Activated naive CD4-positive, alpha-beta T cell treated with anti-CD3 and anti-CD28 coated beads for 36 hours (primary cell): ENCODE data around the gene FXYD1. TPM values are rescaled to one million over a fixed set of nuclear protein-coding genes. Genes with fewer than 3 reads are reported as not detected.
A peak's percentile ranks its signal among the peaks of the same experiment; 100 is the strongest.

Experiments used
- CTCF ChIA-PET: fragments of 350-600 bp; sonication (Branson Sonifier 250); formaldehyde crosslinking; loops from one replicate; lab custom pipeline; 2021; ENCODE audit warnings: antibody characterized with exemption; lab: Charles Lee
- DNase-seq: peaks from one replicate; pipeline ENCODE4 v3.0.0-alpha.2; 2020
- H3K27ac Mint-ChIP-seq: one replicate; pipeline ENCODE4 v1.8.0; 2021; ENCODE audit warnings: mild to moderate bottlenecking, mixed read lengths
- H3K27me3 Mint-ChIP-seq: one replicate; pipeline ENCODE4 v1.8.0; 2021; ENCODE audit warnings: low read depth, mixed read lengths
- H3K36me3 Mint-ChIP-seq: one replicate; pipeline ENCODE4 v1.8.0; 2021; ENCODE audit warnings: low read depth, mixed read lengths
- H3K4me1 Mint-ChIP-seq: one replicate; pipeline ENCODE4 v1.8.0; 2021; ENCODE audit warnings: low read depth, mixed read lengths
- H3K4me3 Mint-ChIP-seq: one replicate; pipeline ENCODE4 v1.8.0; 2021; ENCODE audit warnings: mild to moderate bottlenecking, moderate library complexity, mixed read lengths
- H3K9me3 Mint-ChIP-seq: one replicate; pipeline ENCODE4 v1.8.0; 2021; ENCODE audit warnings: mixed read lengths
- intact Hi-C: fragments of 100-400 bp; cut with micrococcal nuclease; formaldehyde crosslinking; loops from one replicate; pipeline ENCODE4 v1.15.1; 2023
- total RNA-seq, 2 experiments: library from RNA; stranded (reverse); gene quantifications; one replicate each; pipeline ENCODE4 v1.2.3, GENCODE V29; 2021

FXYD1 gene
- total RNA-seq, 2 experiments from 2014 or later: 3.3 to 3.4 TPM

DNA sequence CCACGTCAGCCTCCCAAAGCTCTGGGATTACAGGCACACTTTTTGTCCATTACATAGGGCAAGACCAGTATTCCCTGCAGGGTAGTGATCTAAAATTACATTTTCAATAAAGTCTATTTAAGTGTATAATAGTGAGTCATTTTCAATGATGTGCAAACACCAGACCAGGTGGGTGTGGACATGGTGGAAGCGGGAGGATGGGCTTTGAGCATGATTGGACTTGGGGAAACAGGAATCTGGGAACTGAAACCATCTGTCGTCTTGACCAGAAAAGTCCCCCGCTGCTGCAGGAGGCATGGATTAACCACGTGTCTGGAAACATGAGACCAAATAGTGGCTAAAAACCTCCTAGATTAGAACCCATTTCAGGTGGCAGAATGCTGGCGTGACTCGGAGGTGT, 18.1 kb upstream of the FXYD1 start:
- Mint-ChIP-seq H3K4me1 (peaks cover 13% of the 10 kb centered on the region), H3K4me3 (no peak overlapping the region), H3K27ac (no peak overlapping the region), H3K27me3 (no peaks in the 10 kb centered on the region), H3K36me3 (no peaks in the 10 kb centered on the region), H3K9me3 (no peaks in the 10 kb centered on the region)
- intact Hi-C loops: loop anchor here (5.0 kb wide), 1 partner anchor 53 kb away; no protein-coding TSS in a partner anchor
- CTCF ChIA-PET: no interaction called here
- no peak for DNase-seq

DNA sequence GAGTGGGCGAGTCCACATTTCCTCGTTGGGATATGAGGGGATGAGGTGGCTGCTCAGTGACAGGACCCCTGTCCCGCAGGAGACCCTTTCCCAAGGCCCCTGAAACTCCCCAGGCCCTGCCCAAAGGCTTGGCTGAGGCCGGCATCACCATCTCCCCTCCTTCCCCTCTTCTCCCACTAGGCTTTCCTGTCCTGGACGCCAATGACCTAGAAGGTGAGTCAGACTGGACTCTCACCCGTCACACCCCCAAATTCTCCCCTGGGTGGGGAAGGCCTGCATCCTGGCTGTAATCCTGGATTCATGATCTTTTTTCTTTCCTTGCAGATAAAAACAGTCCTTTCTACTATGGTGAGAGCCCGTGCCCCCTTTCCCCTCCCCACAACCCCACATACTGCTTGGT, 17.7 kb upstream of the FXYD1 start:
- DNase-seq: no peak
- Mint-ChIP-seq H3K4me3 (no peak overlapping the region), H3K4me1 (peaks cover 13% of the 10 kb centered on the region), H3K27me3 (no peaks in the 10 kb centered on the region), H3K36me3 (no peaks in the 10 kb centered on the region), H3K9me3 (no peaks in the 10 kb centered on the region), H3K27ac (no peak overlapping the region)
- intact Hi-C loops: loop anchor here (5.0 kb wide), 1 partner anchor 54 kb away; no protein-coding TSS in a partner anchor
- CTCF ChIA-PET: no interaction called here

DNA sequence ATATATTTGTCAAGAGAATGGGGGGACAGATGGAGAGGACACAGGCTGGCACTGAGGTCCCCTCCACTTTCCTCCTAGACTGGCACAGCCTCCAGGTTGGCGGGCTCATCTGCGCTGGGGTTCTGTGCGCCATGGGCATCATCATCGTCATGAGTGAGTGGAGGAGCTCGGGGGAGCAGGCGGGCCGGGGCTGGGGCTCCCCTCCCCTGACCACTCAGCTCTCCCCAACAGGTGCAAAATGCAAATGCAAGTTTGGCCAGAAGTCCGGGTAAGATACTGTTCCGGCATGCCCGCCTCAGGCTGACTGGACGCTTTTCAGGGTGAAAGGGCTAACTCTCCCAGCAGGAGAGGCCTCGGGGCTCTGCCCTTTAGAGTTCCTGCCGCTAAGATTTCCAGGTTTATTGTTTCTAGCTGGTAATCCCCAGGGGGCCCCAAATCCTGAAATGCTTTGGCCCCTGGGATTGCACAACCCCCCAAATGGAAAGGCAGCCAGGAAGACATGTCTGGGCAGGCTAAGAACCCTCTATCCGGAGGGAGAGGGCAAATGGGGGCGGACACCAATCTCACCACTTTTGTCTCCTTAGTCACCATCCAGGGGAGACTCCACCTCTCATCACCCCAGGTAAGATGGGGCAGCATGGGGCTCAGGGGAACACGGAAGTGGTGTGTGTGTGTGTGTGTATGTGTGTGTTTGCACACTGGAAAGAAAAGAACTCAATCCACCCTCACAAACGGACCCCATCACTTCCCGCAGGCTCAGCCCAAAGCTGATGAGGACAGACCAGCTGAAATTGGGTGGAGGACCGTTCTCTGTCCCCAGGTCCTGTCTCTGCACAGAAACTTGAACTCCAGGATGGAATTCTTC, 15.7 kb upstream of the FXYD1 start:
- Mint-ChIP-seq H3K4me3 (no peak overlapping the region), H3K36me3 (no peaks in the 10 kb centered on the region), H3K27me3 (no peaks in the 10 kb centered on the region), H3K9me3 (no peaks in the 10 kb centered on the region), H3K4me1 (peaks cover 13% of the 10 kb centered on the region), H3K27ac (no peak overlapping the region)
- CTCF ChIA-PET: interaction anchor here (1.0 kb wide), 1 partner anchor 19 kb away, joined by 3 read pairs; no protein-coding TSS in a partner anchor
- intact Hi-C loops: loop anchor here (5.0 kb wide), 1 partner anchor 56 kb away; no protein-coding TSS in a partner anchor
- no peak for DNase-seq

DNA sequence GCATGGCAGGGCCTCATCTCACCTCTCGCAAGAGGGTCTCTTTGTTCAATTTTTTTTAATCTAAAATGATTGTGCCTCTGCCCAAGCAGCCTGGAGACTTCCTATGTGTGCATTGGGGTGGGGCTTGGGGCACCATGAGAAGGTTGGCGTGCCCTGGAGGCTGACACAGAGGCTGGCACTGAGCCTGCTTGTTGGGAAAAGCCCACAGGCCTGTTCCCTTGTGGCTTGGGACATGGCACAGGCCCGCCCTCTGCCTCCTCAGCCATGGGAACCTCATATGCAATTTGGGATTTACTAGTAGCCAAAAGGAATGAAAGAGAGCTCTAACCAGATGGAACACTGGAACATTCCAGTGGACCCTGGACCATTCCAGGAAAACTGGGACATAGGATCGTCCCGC, 15.1 kb upstream of the FXYD1 start:
- no peak for DNase-seq
- H3K36me3 Mint-ChIP-seq: no peaks in the 10 kb centered on the region
- H3K4me3 Mint-ChIP-seq: peak overlapping the region; percentile 89
- peaks cover 13% of the 10 kb centered on the region for H3K4me1 Mint-ChIP-seq
- intact Hi-C loops: loop anchor here (5.0 kb wide), 1 partner anchor 56 kb away; no protein-coding TSS in a partner anchor
- CTCF ChIA-PET: interaction anchor here (1.3 to 1.8 kb wide), 2 partner anchors 13 to 57 kb away, joined by 6 to 10 read pairs; no protein-coding TSS in a partner anchor
- H3K9me3 Mint-ChIP-seq: no peaks in the 10 kb centered on the region
- H3K27me3 Mint-ChIP-seq: no peaks in the 10 kb centered on the region
- no peak overlapping the region for H3K27ac Mint-ChIP-seq

DNA sequence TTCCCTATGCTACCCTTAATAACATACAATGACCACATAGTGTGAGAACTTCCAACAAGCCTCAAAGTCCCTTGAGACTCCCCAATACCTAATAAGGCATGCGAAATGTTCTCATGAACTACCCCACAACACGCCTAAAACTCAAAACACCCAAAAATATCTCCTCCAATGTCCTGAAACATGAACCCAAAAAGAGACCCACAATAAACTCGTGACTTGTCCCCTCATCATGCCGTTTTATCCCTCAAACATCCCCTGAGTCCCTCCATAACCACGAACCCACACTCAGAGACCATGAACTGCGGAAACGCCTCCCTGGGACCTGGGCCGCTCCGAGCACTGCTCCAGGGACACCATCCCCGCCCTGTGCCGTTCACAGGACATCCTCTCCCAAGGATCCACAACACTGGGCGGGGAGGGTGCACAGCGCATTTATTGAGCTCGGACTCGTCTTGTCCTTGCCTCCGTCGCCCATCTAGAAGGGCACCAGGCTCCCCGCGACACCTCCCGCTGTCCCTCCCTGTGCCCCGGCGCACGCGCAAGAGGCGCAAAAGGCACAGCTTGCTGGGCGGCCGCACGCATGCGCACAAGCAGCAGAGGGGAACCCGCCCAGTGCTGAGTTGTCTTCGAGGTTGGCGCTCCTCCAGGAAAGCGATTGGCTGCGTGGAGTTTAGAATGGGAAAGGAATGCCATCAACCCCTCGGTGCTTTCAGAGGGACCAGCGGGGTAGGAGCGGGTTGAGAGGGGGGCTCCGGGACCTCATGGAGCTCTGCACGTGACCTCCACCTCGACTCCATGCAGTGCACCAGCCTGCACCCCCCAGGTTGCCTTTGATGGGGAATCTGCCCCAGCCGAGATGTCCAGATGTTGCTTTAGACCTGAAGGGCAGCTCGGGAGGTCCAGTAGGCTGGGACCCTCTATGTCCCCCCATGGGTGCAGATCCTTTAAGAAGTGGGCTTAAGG, 14.2 kb upstream of the FXYD1 start:
- peak; percentile 90 for DNase-seq
- Mint-ChIP-seq H3K27ac (peak overlapping the region; percentile 64), H3K36me3 (no peaks in the 10 kb centered on the region), H3K27me3 (no peaks in the 10 kb centered on the region), H3K4me3 (peak overlapping the region; percentile 89), H3K4me1 (peaks cover 13% of the 10 kb centered on the region), H3K9me3 (no peaks in the 10 kb centered on the region)
- CTCF ChIA-PET: interaction anchor here (0.7 to 1.8 kb wide), 8 partner anchors 10 to 424 kb away, joined by 3 to 10 read pairs (median 4); no protein-coding TSS in a partner anchor
- intact Hi-C loops: loop anchor here (1.0 to 5.0 kb wide), 2 partner anchors 17 to 57 kb away; no protein-coding TSS in a partner anchor

DNA sequence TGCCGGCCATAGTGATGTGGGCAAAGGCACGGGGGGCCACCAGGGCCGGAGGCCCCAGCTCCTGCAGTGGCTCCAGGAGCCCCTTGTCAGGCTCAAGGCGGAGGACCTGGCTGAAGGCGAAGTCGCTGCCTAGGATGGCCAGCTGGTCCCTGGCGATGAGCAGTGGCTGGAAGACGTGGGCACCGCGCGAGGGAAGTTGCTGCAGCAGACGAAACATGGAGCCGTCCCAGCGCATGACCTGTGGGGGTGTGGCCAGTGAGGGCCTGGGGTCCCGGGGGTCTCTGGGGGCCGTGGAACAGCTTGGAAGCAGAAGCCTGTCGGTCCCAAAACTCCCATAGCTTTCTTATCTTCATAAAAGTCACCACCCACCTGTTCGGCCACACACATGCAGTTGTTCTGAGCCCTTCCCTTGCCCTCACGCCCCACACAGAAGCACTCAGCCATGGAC, 13.3 kb upstream of the FXYD1 start:
- Mint-ChIP-seq H3K27ac (no peak overlapping the region), H3K27me3 (no peaks in the 10 kb centered on the region), H3K4me3 (no peak overlapping the region), H3K9me3 (no peaks in the 10 kb centered on the region), H3K36me3 (no peaks in the 10 kb centered on the region), H3K4me1 (peaks cover 13% of the 10 kb centered on the region)
- CTCF ChIA-PET: interaction anchor here (1.0 to 1.8 kb wide), 4 partner anchors 11 to 153 kb away, joined by 3 to 10 read pairs (median 6); no protein-coding TSS in a partner anchor
- intact Hi-C loops: no loop called here
- DNase-seq: no peak

DNA sequence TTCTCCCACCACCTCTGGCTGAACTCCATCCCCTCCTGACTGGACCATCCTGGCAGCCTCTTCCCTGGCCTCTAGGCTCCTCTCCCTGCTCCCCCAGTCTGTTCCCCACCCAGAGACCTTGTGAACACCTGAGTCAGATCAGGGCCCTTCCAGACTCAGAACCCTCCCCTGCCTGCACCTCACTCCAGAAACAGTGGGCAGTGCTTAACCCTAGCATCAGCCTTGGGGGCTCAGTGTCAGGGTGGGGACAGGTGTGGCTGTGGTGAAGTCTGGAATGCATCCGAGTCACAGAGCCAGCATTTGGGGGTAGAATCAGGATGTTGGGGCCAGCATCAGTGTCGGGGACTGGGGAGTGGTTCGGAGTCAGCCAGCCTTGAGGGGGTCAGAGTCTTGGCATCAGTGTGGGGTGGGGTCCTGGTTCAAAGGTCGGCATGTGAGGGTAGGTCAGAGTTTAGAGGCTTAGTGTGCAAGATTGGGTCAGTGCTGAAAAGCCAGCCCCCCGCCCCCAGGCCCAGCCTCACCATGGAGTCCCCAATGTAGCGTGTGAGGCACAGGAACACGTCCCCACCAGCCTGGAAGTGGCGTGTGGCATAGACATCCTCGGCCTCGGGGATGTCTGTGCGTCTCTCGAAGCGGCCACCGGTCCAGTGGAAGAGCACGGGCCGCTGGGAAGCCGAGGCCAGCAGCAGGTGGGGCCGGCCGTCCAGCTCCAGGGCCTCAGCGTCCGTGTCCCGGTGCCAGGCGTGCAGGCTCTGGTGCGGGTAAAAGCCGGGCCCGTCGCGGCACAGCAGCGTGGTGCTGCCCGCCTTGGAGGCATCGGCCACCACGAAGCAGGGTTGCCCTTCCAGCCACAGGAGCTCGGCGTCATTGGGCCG, 12.6 kb upstream of the FXYD1 start:
- Mint-ChIP-seq H3K27ac (no peak overlapping the region), H3K9me3 (no peaks in the 10 kb centered on the region), H3K36me3 (no peaks in the 10 kb centered on the region), H3K4me1 (peaks cover 13% of the 10 kb centered on the region), H3K4me3 (no peak overlapping the region), H3K27me3 (no peaks in the 10 kb centered on the region)
- CTCF ChIA-PET: interaction anchor here (0.8 to 1.3 kb wide), 3 partner anchors 11 to 12 kb away, joined by 3 to 4 read pairs (median 3); no protein-coding TSS in a partner anchor
- intact Hi-C loops: no loop called here
- no peak for DNase-seq

DNA sequence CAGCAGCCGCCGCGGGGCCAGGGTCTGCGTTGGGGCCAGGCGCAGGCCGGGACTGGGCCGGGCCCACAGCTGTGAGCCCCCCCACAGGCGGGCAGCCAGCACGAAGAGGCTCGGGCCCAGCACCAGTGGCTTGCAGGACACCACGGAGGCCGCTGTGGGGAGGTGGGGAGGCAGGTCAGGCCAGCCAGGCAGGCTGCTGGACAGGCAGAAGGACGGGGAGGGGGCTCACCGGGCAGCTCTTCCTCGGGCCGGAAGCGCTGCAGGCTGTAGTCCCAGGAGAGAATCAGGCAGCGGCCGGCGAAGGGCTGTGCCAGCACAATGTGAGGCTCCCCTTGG, 12.0 kb upstream of the FXYD1 start:
- Mint-ChIP-seq H3K27ac (no peak overlapping the region), H3K36me3 (no peaks in the 10 kb centered on the region), H3K27me3 (no peaks in the 10 kb centered on the region), H3K4me3 (no peak overlapping the region), H3K4me1 (peaks cover 13% of the 10 kb centered on the region), H3K9me3 (no peaks in the 10 kb centered on the region)
- DNase-seq: no peak
- intact Hi-C loops: no loop called here
- CTCF ChIA-PET: interaction anchor here (0.8 to 1.1 kb wide), 2 partner anchors 11 to 12 kb away, joined by 3 read pairs; no protein-coding TSS in a partner anchor

DNA sequence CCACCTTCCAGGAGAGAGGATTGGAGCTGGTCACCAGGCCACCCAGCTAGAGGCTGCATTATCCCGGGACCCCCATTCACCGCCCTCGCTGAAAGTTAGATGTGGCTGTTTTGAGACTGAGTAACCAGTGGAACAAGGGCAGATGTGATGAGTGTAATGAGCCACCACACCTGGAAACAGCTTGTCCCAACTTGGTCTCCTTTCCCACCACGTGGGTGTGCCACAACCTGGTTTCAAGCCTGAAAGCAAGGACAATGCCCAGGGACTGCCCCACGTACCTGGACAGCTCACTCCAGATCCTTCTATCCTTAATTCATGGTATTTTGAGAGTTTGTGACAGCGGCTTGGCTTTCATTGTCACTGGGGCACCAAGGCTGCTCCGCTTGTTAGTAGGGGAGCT, 10.8 kb upstream of the FXYD1 start:
- no peaks in the 10 kb centered on the region for H3K27me3 Mint-ChIP-seq
- no peaks in the 10 kb centered on the region for H3K36me3 Mint-ChIP-seq
- H3K4me1 Mint-ChIP-seq: peaks cover 13% of the 10 kb centered on the region
- H3K4me3 Mint-ChIP-seq: no peak overlapping the region
- intact Hi-C loops: no loop called here
- H3K27ac Mint-ChIP-seq: no peak overlapping the region
- DNase-seq: no peak
- CTCF ChIA-PET: no interaction called here
- H3K9me3 Mint-ChIP-seq: peaks cover 2% of the 10 kb centered on the region

DNA sequence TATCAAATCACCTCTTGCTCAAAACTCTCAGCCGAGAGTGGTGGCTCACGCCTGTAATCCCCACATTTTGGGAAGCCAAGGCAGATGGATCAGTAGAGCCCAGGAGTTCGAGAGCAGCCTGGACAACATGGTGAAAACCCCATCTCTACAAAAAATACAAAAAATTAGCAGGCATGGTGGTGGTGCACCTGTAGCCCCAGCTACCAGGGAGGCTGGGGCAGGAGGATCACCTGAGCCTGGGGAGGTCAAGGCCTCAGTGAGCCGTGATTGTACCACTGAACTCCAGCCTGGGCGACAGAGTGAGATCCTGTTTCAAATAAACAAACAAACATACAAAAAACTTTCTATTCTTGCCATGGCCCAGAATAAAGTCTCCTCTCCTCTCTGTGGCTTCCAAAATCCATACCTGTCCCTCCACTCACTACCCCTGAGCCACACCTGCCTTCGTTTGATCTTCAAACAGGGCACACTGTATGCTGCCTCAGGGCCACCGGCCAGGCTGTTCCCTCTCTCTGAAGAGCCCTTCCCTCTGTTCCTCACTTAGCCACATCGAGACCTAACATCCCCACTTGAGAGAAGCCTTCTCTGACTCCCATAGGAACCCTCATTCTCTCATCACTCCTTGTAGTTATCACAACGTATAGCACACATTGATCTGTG, 10.1 kb upstream of the FXYD1 start:
- H3K27ac Mint-ChIP-seq: no peak overlapping the region
- intact Hi-C loops: no loop called here
- no peak for DNase-seq
- no peaks in the 10 kb centered on the region for H3K36me3 Mint-ChIP-seq
- peaks cover 13% of the 10 kb centered on the region for H3K4me1 Mint-ChIP-seq
- no peaks in the 10 kb centered on the region for H3K27me3 Mint-ChIP-seq
- CTCF ChIA-PET: no interaction called here
- peaks cover 2% of the 10 kb centered on the region for H3K9me3 Mint-ChIP-seq
- no peak overlapping the region for H3K4me3 Mint-ChIP-seq
